Mesodermal cell (in vitro differentiated cells): ENCODE measurements around the gene TMEM88.
"Not testable (repeated sequence)": the region's sequence is repeated elsewhere in the genome, so short reads cannot be mapped to it uniquely, and the experiment has no call there.

Source experiments
- H3K27ac ChIP-seq: 2 replicates; pipeline ENCODE4 v1.7.0; 2013; ENCODE audit warnings: mild to moderate bottlenecking, low read depth, low read length, moderate library complexity; ENCODE audit not compliant: severe bottlenecking
- H3K36me3 ChIP-seq: 2 replicates; pipeline ENCODE4 v1.7.1; 2013; ENCODE audit warnings: mild to moderate bottlenecking, low read length, moderate library complexity; ENCODE audit not compliant: control insufficient read depth, insufficient read depth
- H3K4me1 ChIP-seq: one replicate; pipeline ENCODE4 v1.7.1; 2013; ENCODE audit warnings: mild to moderate bottlenecking, low read length; ENCODE audit not compliant: insufficient read depth, control insufficient read depth, poor library complexity, severe bottlenecking
- H3K4me3 ChIP-seq: 2 replicates; pipeline ENCODE4 v1.7.0; 2013; ENCODE audit warnings: low read length, control low read depth, mild to moderate bottlenecking; ENCODE audit not compliant: insufficient read depth, poor library complexity, severe bottlenecking; ENCODE audit errors: extremely low read depth
- H3K9me3 ChIP-seq: 2 replicates; pipeline ENCODE4 v1.7.1; 2013; ENCODE audit warnings: mild to moderate bottlenecking, low read length, moderate library complexity; ENCODE audit not compliant: control insufficient read depth
- WGBS, 2 experiments: methylation state at CpG; one replicate each; pipeline ENCODE4 v1.1.5; 2013; ENCODE audit warnings: missing lambda C conversion rate in 2 of 2; ENCODE audit not compliant: insufficient coverage in 2 of 2; 5-methylcytosine and 5-hydroxymethylcytosine counted together

The TMEM88 gene

DNA sequence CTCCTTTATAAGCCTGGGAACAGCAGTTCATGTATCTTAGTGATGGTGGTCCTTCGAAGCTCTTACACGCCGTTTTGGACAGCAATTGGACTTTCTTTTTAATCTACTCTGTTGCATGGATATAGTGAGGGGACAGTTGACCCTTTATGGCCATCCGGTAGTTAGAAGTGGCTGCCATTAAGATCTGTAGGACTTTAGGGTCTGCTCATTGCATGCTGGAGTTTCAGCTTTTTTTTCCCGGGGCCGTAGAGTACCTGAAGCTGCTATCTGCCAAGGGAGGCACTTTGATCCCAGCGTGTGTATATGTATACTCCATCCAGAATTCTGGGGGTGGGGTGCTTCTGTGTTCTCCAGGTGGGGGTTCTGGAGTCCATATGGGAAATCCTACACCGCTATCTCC lies 4.2 kb downstream of the TMEM88 start:
- Histone ChIP-seq H3K9me3 (no peaks in the 10 kb centered on the region), H3K4me3 (peak overlapping the region; percentile 68), H3K4me1 (peaks cover 23% of the 10 kb centered on the region), H3K36me3 (peaks cover 52% of the 10 kb centered on the region), H3K27ac (no peak overlapping the region)
- 98% methylated on average over 7 of the region's 8 CpGs for WGBS, 2 experiments

DNA sequence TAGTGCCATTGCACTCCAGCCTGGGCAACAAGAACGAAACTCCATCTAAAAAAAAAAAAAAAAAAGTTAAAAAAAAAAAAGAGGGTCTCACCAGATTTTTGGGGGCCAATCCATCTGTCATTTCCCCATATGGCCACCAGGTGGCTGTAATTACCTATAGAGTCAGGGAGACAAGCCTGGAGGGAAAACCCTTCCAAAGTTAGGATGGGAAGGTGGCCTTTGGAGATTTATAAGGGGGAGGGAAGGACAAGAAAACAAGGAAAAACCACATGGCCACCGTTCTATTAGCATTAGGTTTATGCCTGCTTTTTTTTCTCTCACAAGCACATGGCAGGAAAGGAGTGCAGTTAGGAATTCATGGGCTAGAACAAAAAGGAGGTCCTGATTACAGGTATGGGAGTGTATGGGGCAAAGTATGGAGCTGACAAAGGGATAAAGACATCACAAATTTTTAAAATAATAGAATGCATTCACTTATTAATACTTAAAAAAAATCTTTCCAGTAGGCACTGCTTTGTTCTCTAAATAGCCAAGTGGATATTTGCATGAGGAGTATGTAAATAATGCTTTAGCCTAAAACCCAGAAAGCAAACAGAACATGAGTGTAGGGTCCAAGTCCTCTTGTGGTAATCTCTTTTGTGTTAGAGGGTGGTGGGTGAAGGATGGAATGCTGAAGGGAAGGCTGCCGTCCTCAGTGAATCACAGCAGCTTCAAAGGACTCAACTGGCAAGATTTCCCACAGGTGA lies 8.0 kb downstream of the TMEM88 start:
- no peak overlapping the region for H3K27ac ChIP-seq
- H3K4me1 ChIP-seq, result peaks cover 6% of the 10 kb centered on the region
- H3K36me3 ChIP-seq, result peaks cover 70% of the 10 kb centered on the region
- 0 to 100% methylated on average over 1 of the region's 3 CpGs for WGBS, 2 experiments
- no peak overlapping the region for H3K4me3 ChIP-seq
- H3K9me3 ChIP-seq, result no peaks in the 10 kb centered on the region

- not testable (repeated sequence) for H3K27ac ChIP-seq
- WGBS, 2 experiments, result 89% methylated on average over 4 of the region's 5 CpGs; no CpG with 5 or more reads in 1 of the 2 experiments
Observed at GRCh38 chr17:7864384-7864783, 9.5 kb downstream of the TMEM88 start.

DNA sequence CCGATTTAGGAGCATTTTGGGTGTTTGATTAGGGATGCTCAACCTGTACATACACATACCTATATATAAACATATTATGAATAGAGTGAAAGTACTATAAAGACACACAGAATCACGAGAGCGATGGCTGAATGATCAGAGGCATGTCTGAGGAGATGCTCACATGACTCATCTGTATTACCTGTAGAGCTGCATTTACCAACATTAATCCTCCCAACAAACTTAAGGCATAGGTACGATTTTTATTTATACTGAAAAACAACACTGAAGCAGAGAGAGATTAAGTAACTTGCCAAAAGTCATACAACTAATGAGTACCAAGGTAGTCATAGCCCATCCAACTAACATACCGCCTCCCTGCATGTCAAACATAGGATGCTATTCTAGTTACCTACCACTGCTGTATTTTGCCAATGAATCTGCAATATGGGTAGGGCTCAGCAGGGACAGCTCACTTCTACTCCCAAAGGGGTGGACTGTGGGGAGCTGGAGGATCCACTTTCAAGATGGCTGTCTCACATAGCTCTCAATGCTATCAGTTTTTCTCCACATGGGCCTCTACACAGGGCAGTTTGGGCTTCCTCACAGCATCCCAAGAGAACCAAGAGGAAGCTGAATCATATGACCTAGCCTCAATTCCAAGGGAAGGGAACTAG lies 10.3 kb downstream of the TMEM88 start:
- no peak overlapping the region for H3K27ac ChIP-seq
- H3K4me3 ChIP-seq, result no peak overlapping the region
- WGBS, 2 experiments, result no CpG with 5 or more reads among the region's 5 CpGs
- peaks cover 57% of the 10 kb centered on the region for H3K36me3 ChIP-seq
- H3K4me1 ChIP-seq, result no peaks in the 10 kb centered on the region
- no peaks in the 10 kb centered on the region for H3K9me3 ChIP-seq

More at GRCh38 chr17:7864384-7864783, 9.5 kb downstream of the TMEM88 start:
- H3K36me3 ChIP-seq, result peaks cover 62% of the 10 kb centered on the region
- H3K9me3 ChIP-seq, H3K4me1 ChIP-seq, H3K4me3 ChIP-seq: not testable (repeated sequence)

DNA sequence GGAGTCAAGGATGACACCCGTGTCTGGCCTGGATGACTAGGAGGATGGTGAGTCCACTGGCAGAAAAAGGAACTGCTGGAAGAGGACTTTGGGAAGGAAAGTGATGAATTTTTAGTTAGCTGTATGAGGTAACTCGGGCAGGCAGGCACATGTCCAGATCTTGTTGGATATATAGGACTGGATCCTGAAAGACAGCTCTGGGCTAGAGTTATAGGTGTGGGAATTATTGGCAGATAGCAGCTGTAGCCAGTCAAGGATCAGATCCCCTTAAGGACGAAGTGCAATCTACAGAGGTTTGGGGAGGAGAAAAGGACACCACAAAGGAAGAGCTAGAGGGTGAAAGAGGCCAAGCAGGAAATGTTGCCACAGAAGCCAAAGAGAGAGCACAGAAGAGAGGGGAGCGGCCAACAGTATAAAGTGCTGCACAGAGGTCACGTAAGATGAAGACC lies 13.0 kb downstream of the TMEM88 start:
- Histone ChIP-seq H3K4me3 (no peak overlapping the region), H3K4me1 (no peaks in the 10 kb centered on the region), H3K27ac (no peak overlapping the region), H3K9me3 (no peaks in the 10 kb centered on the region), H3K36me3 (peaks cover 43% of the 10 kb centered on the region)
- 89 to 95% methylated on average over 5 of the region's 5 CpGs for WGBS, 2 experiments

- 86 to 87% methylated on average over 4 of the region's 4 CpGs for whole genome bisulfite sequencing, 2 experiments
- no peak overlapping the region for H3K27ac ChIP-seq
- no peak overlapping the region for H3K4me3 ChIP-seq
- H3K4me1 ChIP-seq, result no peaks in the 10 kb centered on the region
- H3K36me3 ChIP-seq, result peaks cover 24% of the 10 kb centered on the region
- no peaks in the 10 kb centered on the region for H3K9me3 ChIP-seq
Observed at GRCh38 chr17:7873051-7873450, 18.2 kb downstream of the TMEM88 start.

DNA sequence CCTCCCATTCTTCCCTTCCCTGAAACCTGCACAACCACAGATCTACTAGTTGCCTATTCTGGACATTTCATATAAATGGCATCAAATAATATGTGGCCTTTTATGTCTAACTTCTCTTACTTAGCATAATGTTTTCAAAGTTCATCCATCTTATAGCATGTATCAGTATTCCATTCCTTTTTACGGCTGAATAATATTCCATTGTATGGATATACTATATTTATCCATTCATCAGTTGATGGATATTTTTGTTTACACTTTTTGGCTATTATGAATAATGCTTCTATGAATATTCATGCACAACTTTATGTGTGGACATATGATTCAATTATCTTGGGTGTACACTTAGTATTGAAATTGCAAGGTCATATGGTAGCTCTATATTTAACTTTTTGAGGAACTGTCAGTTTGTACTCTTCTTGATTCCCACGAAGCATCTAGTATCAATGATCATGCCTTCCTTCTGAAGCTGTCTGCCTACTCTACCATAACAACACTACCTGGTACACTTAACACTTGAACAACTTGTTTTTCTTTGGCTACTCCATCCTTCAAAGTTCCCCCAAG lies 21.0 kb downstream of the TMEM88 start:
- Histone ChIP-seq H3K4me3 (no peak overlapping the region), H3K36me3 (peaks cover 42% of the 10 kb centered on the region), H3K27ac (no peak overlapping the region), H3K4me1 (peaks cover 7% of the 10 kb centered on the region), H3K9me3 (no peaks in the 10 kb centered on the region)
- 71 to 100% methylated on average over 1 of the region's 2 CpGs for WGBS, 2 experiments

GRCh38 chr17:7878234-7878633 lies 23.4 kb downstream of the TMEM88 start:
- Histone ChIP-seq H3K36me3 (peaks cover 36% of the 10 kb centered on the region), H3K4me1 (peaks cover 14% of the 10 kb centered on the region), H3K9me3 (no peaks in the 10 kb centered on the region), H3K4me3 (no peak overlapping the region), H3K27ac (no peak overlapping the region)
- 83 to 94% methylated on average over 7 of the region's 7 CpGs for WGBS, 2 experiments

- Histone ChIP-seq H3K4me3 (no peak overlapping the region), H3K27ac (no peak overlapping the region), H3K36me3 (peaks cover 26% of the 10 kb centered on the region), H3K9me3 (no peaks in the 10 kb centered on the region), H3K4me1 (peaks cover 22% of the 10 kb centered on the region)
- 100% methylated on average over 1 of the region's 3 CpGs for WGBS, 2 experiments
Observed at GRCh38 chr17:7880076-7880868, 25.4 kb downstream of the TMEM88 start.

DNA sequence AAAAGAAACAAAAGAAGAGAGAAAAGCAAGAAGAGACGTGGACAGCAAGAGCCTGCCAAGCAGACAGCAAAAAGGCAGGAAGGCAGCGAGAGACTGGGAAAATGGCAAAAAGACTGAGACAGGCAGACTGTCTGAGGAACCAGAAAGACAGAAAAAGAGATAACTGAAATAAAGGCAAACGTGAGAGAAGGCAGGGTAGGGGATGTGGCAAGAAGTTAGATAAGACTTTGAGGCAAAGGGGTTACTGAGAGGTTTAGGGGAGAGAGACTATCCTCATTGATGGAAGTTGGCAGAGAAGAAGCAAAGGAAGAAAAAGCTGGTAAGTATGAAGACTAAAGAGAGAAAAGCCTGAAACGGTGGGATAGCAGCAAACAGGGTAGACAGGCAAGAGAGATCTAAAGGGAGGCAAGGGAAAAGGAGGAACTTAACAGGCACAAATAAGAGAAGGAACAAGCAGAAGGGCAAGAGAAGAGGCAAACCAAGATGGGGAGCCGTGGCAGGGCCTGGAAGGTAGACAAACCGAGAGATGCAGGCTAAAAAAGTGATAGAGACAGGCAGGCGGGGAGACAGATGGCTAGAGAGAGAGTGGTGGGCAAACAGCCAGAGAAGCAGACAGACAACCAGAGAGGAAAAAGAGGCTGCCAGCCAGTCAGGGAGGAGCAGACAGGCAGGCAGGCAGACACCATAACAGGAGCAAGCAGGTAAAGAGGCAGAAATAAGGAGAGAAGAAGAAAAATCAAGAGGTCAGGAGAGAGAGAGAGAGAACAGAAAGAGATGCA lies 26.6 kb downstream of the TMEM88 start:
- H3K36me3 ChIP-seq, result peaks cover 18% of the 10 kb centered on the region
- 86 to 92% methylated on average over 7 of the region's 7 CpGs for WGBS, 2 experiments
- no peak overlapping the region for H3K27ac ChIP-seq
- peaks cover 27% of the 10 kb centered on the region for H3K4me1 ChIP-seq
- no peaks in the 10 kb centered on the region for H3K9me3 ChIP-seq
- H3K4me3 ChIP-seq, result no peak overlapping the region
